Sigmoid colon (tissue), 4 donors: Measurements from ENCODE around the gene GTF2A1.

Experiments used
- POLR2AphosphoS5 ChIP-seq, 4 donors: sonication (generic); formaldehyde crosslinking; IDR thresholded peaks; one replicate each; pipeline ENCODE4 v1.6.1; 2017; ENCODE audit warnings: antibody characterized with exemption in 4 of 4
- TF ChIP-seq, protein P1 (sequence below), 4 experiments: fragments of 450-650 bp in 3 of 4; fragments of 200-600 bp in 1 of 4; IDR thresholded peaks; one replicate each; pipeline ENCODE4 v1.5.1; 2016 to 2019; ENCODE audit warnings: antibody characterized with exemption in 4 of 4, mild to moderate bottlenecking in 3 of 4, moderate library complexity in 2 of 4

DNA sequence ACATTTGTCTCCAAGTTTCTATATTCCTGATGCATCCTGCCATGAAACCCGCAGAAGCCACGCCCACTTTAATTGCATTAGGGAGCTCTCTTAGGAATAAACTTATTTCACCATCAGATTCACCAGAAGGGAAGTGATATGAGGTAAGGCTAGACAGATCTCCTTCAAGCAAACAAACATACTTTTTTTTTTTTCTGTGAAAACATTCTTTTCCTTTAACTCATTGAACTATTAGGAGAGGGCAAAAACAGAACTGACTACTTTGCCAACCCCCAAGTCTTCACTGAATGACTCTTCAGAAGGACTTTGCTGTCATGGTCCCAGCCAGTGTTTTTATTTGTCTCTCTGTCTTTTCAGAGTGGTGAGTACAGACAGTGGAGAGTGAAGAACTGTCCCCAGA is 48.4 kb downstream of the GTF2A1 start:
- no peak for TF ChIP-seq POLR2AphosphoS5 (IDR thresholded peaks at IDR 0.05)
- TF ChIP-seq, protein P1, sequence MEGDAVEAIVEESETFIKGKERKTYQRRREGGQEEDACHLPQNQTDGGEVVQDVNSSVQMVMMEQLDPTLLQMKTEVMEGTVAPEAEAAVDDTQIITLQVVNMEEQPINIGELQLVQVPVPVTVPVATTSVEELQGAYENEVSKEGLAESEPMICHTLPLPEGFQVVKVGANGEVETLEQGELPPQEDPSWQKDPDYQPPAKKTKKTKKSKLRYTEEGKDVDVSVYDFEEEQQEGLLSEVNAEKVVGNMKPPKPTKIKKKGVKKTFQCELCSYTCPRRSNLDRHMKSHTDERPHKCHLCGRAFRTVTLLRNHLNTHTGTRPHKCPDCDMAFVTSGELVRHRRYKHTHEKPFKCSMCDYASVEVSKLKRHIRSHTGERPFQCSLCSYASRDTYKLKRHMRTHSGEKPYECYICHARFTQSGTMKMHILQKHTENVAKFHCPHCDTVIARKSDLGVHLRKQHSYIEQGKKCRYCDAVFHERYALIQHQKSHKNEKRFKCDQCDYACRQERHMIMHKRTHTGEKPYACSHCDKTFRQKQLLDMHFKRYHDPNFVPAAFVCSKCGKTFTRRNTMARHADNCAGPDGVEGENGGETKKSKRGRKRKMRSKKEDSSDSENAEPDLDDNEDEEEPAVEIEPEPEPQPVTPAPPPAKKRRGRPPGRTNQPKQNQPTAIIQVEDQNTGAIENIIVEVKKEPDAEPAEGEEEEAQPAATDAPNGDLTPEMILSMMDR (IDR thresholded peaks at IDR 0.05), result no peak
